K562 (cell line): ENCODE results near the gene CSNK1D. TPM values are rescaled to one million over a fixed set of nuclear protein-coding genes. Genes with fewer than 3 reads are reported as not detected.

Experiments used
- BRCA1 ChIP-seq, 2 experiments: fragments of 450-650 bp in 1 of 2; sonication (generic) in 1 of 2; formaldehyde crosslinking in 1 of 2; IDR thresholded peaks; 2 replicates each; pipeline versions ENCODE4 v1.5.0 to v1.6.1; 2017 to 2020; ENCODE audit warnings: mild to moderate bottlenecking in 1 of 2, missing genetic modification reagents in 1 of 2
- CBFB ChIP-seq: sonication (generic); formaldehyde crosslinking; IDR thresholded peaks from 2 replicates; pipeline ENCODE4 v1.4.0; 2020; ENCODE audit warnings: mild to moderate bottlenecking, missing genetic modification reagents
- ETV5 ChIP-seq: sonication (generic); formaldehyde crosslinking; IDR thresholded peaks from 2 replicates; pipeline ENCODE4 v1.4.0; 2020; ENCODE audit warnings: low read depth, mild to moderate bottlenecking, missing genetic modification reagents
- GATAD2B ChIP-seq: fragments of 450-650 bp; IDR thresholded peaks from 2 replicates; pipeline ENCODE4 v1.6.1; 2017; ENCODE audit warnings: mild to moderate bottlenecking, borderline replicate concordance
- HDAC3 ChIP-seq: fragments of 450-650 bp; IDR thresholded peaks from 2 replicates; pipeline ENCODE4 v1.6.1; 2018; ENCODE audit warnings: borderline replicate concordance, mild to moderate bottlenecking, moderate library complexity; ENCODE audit not compliant: partially characterized antibody
- HNRNPK ChIP-seq: fragments of 200-400 bp; formaldehyde crosslinking; IDR thresholded peaks from one replicate; pipeline ENCODE4 v1.6.1; 2018; ENCODE audit warnings: mild to moderate bottlenecking, low read depth, low read length; ENCODE audit not compliant: poor library complexity, severe bottlenecking
- KAT2B ChIP-seq: IDR thresholded peaks from one replicate; pipeline ENCODE4 v1.6.1; 2012; ENCODE audit warnings: low read depth, mild to moderate bottlenecking, control low read depth, inconsistent platforms, low read length, moderate library complexity
- KDM1A ChIP-seq, 2 experiments: fragments of 450-650 bp; IDR thresholded peaks; 2 replicates each; pipeline ENCODE4 v1.6.1; 2016; ENCODE audit warnings: mild to moderate bottlenecking in 2 of 2
- MCM2 ChIP-seq: fragments of 450-650 bp; IDR thresholded peaks from 2 replicates; pipeline ENCODE4 v1.6.1; 2017; ENCODE audit warnings: low read depth, mild to moderate bottlenecking
- MTA1 ChIP-seq: fragments of 450-650 bp; IDR thresholded peaks from 2 replicates; pipeline ENCODE4 v1.6.1; 2017; ENCODE audit warnings: borderline replicate concordance
- NCOA2 ChIP-seq, 2 experiments: fragments of 450-650 bp; IDR thresholded peaks; 2 replicates each; pipeline ENCODE4 v1.6.1; 2018; ENCODE audit warnings: mild to moderate bottlenecking in 2 of 2, moderate library complexity in 1 of 2; ENCODE audit not compliant: partially characterized antibody in 2 of 2
- PTRF ChIP-seq: fragments of 450-650 bp; IDR thresholded peaks from 2 replicates; pipeline ENCODE4 v1.6.1; 2016; ENCODE audit warnings: mild to moderate bottlenecking, missing genetic modification characterization, missing compliant biosample characterization
- RBBP5 ChIP-seq: fragments of 200-600 bp; sonication (generic); IDR thresholded peaks from 2 replicates; pipeline ENCODE4 v1.6.1; 2012; ENCODE audit warnings: borderline replicate concordance, mild to moderate bottlenecking, low read length, control low read depth, inconsistent platforms; ENCODE audit not compliant: insufficient read depth, poor library complexity, severe bottlenecking
- RCOR1 ChIP-seq, 2 experiments: IDR thresholded peaks; 2 replicates each; pipeline ENCODE4 v1.6.1; 2012; ENCODE audit warnings: low read depth in 2 of 2, low read length in 2 of 2, borderline replicate concordance in 1 of 2, improper control_type of control experiment in 1 of 2
- SMAD4 ChIP-seq: fragments of 250-450 bp; sonication (Bioruptor Pico); conservative IDR thresholded peaks from 2 replicates; pipeline ENCODE4 v1.8.0; 2021; ENCODE audit warnings: inconsistent platforms, mild to moderate bottlenecking, moderate library complexity
- SMARCE1 ChIP-seq: fragments of 450-650 bp; IDR thresholded peaks from 2 replicates; pipeline ENCODE4 v1.7.1; 2016; ENCODE audit warnings: mild to moderate bottlenecking
- SRF ChIP-seq, 2 experiments: fragments of 250-450, 450-650 bp in 1 of 2; sonication (Bioruptor Pico) in 1 of 2; sonication (generic) in 1 of 2; formaldehyde crosslinking; IDR thresholded peaks; 2 replicates each; pipeline versions ENCODE4 v1.5.0 to v1.5.1; 2020 to 2022; ENCODE audit warnings: mild to moderate bottlenecking in 1 of 2, missing genetic modification reagents in 1 of 2
- ZNF316 ChIP-seq: fragments of 450-650 bp; IDR thresholded peaks from 2 replicates; pipeline ENCODE4 v1.6.1; 2016
- ZNF561 ChIP-seq: fragments of 450-650 bp; formaldehyde crosslinking; conservative IDR thresholded peaks from 2 replicates; pipeline ENCODE4 v1.4.0; 2020; ENCODE audit warnings: mild to moderate bottlenecking, moderate library complexity
- ZNF586 ChIP-seq: fragments of 450-650 bp; formaldehyde crosslinking; conservative IDR thresholded peaks from 2 replicates; pipeline ENCODE4 v1.4.0; 2020; ENCODE audit warnings: mild to moderate bottlenecking, moderate library complexity
- ZNF639 ChIP-seq, 2 experiments: fragments of 200-800 bp in 1 of 2; sonication (Bioruptor generic) in 1 of 2; sonication (generic) in 1 of 2; formaldehyde crosslinking in 1 of 2; IDR thresholded peaks in 1 of 2; conservative IDR thresholded peaks in 1 of 2; 2 replicates each; pipeline versions ENCODE4 v1.5.0 to v1.6.1; 2016 to 2020; ENCODE audit warnings: missing compliant biosample characterization in 1 of 2, missing genetic modification characterization in 1 of 2, missing genetic modification reagents in 1 of 2
- ZNF699 ChIP-seq: fragments of 250-450 bp; sonication (Bioruptor Pico); IDR thresholded peaks from 2 replicates; pipeline ENCODE4 v1.8.0; 2021; ENCODE audit warnings: mild to moderate bottlenecking, moderate library complexity; ENCODE audit not compliant: insufficient replicate concordance
- polyA plus RNA-seq, 8 experiments: library from polyadenylated mRNA; depleted of rRNA in 4 of 8; stranded (reverse) in 5 of 8; unstranded in 3 of 8; fragments of >200 nt; fragmentation: Nextera tagmentation in 2 of 8; fragmentation: Illumina TruSeq in 1 of 8; extraction: Ambion mirVana in 2 of 8; extraction: Trizol in 1 of 8; gene quantifications; 2 replicates each; pipeline versions ENCODE4 v1.2.1 to v1.2.3, GENCODE V29; 2011 to 2014; ENCODE audit warnings: inconsistent platforms in 1 of 8, missing spikeins in 1 of 8
- total RNA-seq, 7 experiments: library from RNA; depleted of rRNA in 6 of 7; stranded (reverse); fragments of >200 nt in 6 of 7; fragmentation: Illumina TruSeq in 2 of 7; extraction: Trizol in 2 of 7; gene quantifications; 2 replicates each; pipeline versions ENCODE4 v1.2.1 to v1.2.3, GENCODE V29; 2011 to 2021; ENCODE audit warnings: low replicate concordance in 1 of 7
- TF ChIP-seq, protein P1 (sequence below), 2 experiments: fragments of 150-350 bp in 1 of 2; IDR thresholded peaks; 2 replicates each; pipeline ENCODE4 v1.6.1; 2012 to 2016; ENCODE audit warnings: low read depth in 2 of 2, low read length in 2 of 2, mild to moderate bottlenecking in 1 of 2, moderate library complexity in 1 of 2
- TF ChIP-seq, protein P2 (sequence below): sonication (generic); formaldehyde crosslinking; IDR thresholded peaks from 2 replicates; pipeline ENCODE4 v1.5.0; 2020; ENCODE audit warnings: missing genetic modification reagents

Gene CSNK1D
- total and polyA plus RNA-seq, 9 of the 15 experiments (the other 6 are each of a cell fraction or from before 2014, with no cell fraction given): 6.5 to 133 (median 41.3) TPM

DNA sequence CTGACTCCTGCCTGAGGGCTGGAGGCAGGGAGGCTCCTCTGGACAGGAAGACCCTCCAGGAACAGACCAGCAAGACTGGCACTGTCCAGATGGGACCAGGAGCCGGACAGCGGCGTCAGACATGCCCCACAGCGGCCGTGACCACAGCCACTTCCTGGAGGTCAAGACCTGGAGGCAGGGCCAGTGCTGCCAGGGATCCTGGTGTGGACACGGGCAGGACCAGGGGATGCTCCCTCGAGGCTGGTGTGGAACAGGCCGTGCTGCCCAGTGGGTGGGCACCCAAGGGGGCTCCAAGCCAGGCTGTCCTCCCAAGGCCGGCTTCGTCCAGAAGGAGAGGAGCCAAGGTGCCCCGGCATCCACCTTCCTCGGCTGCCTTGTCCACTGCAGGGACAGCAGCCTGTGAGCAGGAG is 56.4 kb downstream of the CSNK1D start (continued):
- no peak for TF ChIP-seq ZNF699 (CRISPR knock-in tag)
- peak; percentile 73; the same call in 1 of the 2 replicates for TF ChIP-seq SMAD4 (CRISPR knock-in tag)
- no peak for TF ChIP-seq ZNF639 (CRISPR knock-in tag; conservative IDR thresholded peaks at IDR 0.05 in 1 of 2, IDR thresholded peaks at IDR 0.05 in 1 of 2)
- TF ChIP-seq ZNF316: no peak
- no peak for TF ChIP-seq HDAC3
- TF ChIP-seq ZNF586 (CRISPR knock-in tag): 0 out of 2 replicates have a peak, but pooled peaks have one; percentile 47
- TF ChIP-seq KAT2B: no peak
- no peak for TF ChIP-seq RBBP5
- TF ChIP-seq, protein P1, sequence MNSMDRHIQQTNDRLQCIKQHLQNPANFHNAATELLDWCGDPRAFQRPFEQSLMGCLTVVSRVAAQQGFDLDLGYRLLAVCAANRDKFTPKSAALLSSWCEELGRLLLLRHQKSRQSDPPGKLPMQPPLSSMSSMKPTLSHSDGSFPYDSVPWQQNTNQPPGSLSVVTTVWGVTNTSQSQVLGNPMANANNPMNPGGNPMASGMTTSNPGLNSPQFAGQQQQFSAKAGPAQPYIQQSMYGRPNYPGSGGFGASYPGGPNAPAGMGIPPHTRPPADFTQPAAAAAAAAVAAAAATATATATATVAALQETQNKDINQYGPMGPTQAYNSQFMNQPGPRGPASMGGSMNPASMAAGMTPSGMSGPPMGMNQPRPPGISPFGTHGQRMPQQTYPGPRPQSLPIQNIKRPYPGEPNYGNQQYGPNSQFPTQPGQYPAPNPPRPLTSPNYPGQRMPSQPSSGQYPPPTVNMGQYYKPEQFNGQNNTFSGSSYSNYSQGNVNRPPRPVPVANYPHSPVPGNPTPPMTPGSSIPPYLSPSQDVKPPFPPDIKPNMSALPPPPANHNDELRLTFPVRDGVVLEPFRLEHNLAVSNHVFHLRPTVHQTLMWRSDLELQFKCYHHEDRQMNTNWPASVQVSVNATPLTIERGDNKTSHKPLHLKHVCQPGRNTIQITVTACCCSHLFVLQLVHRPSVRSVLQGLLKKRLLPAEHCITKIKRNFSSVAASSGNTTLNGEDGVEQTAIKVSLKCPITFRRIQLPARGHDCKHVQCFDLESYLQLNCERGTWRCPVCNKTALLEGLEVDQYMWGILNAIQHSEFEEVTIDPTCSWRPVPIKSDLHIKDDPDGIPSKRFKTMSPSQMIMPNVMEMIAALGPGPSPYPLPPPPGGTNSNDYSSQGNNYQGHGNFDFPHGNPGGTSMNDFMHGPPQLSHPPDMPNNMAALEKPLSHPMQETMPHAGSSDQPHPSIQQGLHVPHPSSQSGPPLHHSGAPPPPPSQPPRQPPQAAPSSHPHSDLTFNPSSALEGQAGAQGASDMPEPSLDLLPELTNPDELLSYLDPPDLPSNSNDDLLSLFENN (IDR thresholded peaks at IDR 0.05; ENCODE audit: low read depth in 2 of 2, low read length in 2 of 2): no peak
- no peak for TF ChIP-seq MCM2
- TF ChIP-seq NCOA2 (IDR thresholded peaks at IDR 0.05; ENCODE audit: partially characterized antibody in 2 of 2): no peak
- peak; percentile 4; the same call in 1 of the 2 replicates for TF ChIP-seq ETV5 (CRISPR knock-in tag)
- TF ChIP-seq SMARCE1: no peak
- no peak for TF ChIP-seq SRF (CRISPR knock-in tag; IDR thresholded peaks at IDR 0.05)
- TF ChIP-seq CBFB (CRISPR knock-in tag): peak; percentile 88
- TF ChIP-seq PTRF (tag): no peak
- no peak for TF ChIP-seq KDM1A (IDR thresholded peaks at IDR 0.05)
- no peak for TF ChIP-seq ZNF561 (CRISPR knock-in tag)
- TF ChIP-seq, protein P2, sequence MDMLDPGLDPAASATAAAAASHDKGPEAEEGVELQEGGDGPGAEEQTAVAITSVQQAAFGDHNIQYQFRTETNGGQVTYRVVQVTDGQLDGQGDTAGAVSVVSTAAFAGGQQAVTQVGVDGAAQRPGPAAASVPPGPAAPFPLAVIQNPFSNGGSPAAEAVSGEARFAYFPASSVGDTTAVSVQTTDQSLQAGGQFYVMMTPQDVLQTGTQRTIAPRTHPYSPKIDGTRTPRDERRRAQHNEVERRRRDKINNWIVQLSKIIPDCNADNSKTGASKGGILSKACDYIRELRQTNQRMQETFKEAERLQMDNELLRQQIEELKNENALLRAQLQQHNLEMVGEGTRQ (CRISPR knock-in tag): no peak
- TF ChIP-seq MTA1: no peak
- no peak for TF ChIP-seq RCOR1 (IDR thresholded peaks at IDR 0.05; ENCODE audit: borderline replicate concordance in 1 of 2, low read depth in 2 of 2, low read length in 2 of 2)
- TF ChIP-seq BRCA1 (IDR thresholded peaks at IDR 0.05): no peak
- no peak for TF ChIP-seq BRCA1 (CRISPR knock-in tag; IDR thresholded peaks at IDR 0.05)
- no peak for TF ChIP-seq GATAD2B
- TF ChIP-seq HNRNPK: no peak
